GM12878 (cell line): ENCODE data around the gene EXD3. TPM values are rescaled to one million over a fixed set of nuclear protein-coding genes. Genes with fewer than 3 reads are reported as not detected.

ENCODE experiments used
- CBX5 ChIP-seq: sonication (generic); IDR thresholded peaks from 2 replicates; pipeline ENCODE4 v1.6.1; 2016; ENCODE audit warnings: low read depth, moderate library complexity, mild to moderate bottlenecking, inconsistent platforms
- CREM ChIP-seq: IDR thresholded peaks from 2 replicates; pipeline ENCODE4 v1.6.1; 2014; ENCODE audit warnings: antibody characterized with exemption, low read depth
- FOXK2 ChIP-seq: fragments of 450-650 bp; IDR thresholded peaks from 2 replicates; pipeline ENCODE4 v1.6.1; 2017; ENCODE audit warnings: mild to moderate bottlenecking, moderate library complexity
- FOXM1 ChIP-seq: IDR thresholded peaks from 2 replicates; pipeline ENCODE4 v1.6.1; 2012; ENCODE audit warnings: low read depth, mild to moderate bottlenecking, inconsistent platforms, low read length, moderate library complexity
- JUND ChIP-seq: IDR thresholded peaks from 2 replicates; pipeline ENCODE4 v1.6.1; 2012; ENCODE audit warnings: low read depth, mild to moderate bottlenecking, low read length, improper control_type of control experiment, moderate library complexity
- MAX ChIP-seq: IDR thresholded peaks from 2 replicates; pipeline ENCODE4 v1.6.1; 2012; ENCODE audit warnings: low read depth, low read length, improper control_type of control experiment
- MLLT1 ChIP-seq: fragments of 450-650 bp; IDR thresholded peaks from 2 replicates; pipeline ENCODE4 v1.6.1; 2016; ENCODE audit warnings: mild to moderate bottlenecking
- MYC ChIP-seq: IDR thresholded peaks from 2 replicates; pipeline ENCODE4 v1.6.1; 2011; ENCODE audit warnings: mild to moderate bottlenecking, low read length, moderate library complexity, inconsistent platforms; ENCODE audit not compliant: insufficient read depth, insufficient replicate concordance, insufficient read length, severe bottlenecking
- POLR2AphosphoS5 ChIP-seq: IDR thresholded peaks from 2 replicates; pipeline ENCODE4 v1.6.1; 2011; ENCODE audit warnings: mild to moderate bottlenecking, low read length, inconsistent platforms
- RELB ChIP-seq: fragments of 450-650 bp; IDR thresholded peaks from 2 replicates; pipeline ENCODE4 v1.6.1; 2017; ENCODE audit warnings: low read depth, mild to moderate bottlenecking, moderate library complexity
- SMC3 ChIP-seq: IDR thresholded peaks from 2 replicates; pipeline ENCODE4 v1.6.1; 2011; ENCODE audit warnings: low read length, improper control_type of control experiment, borderline replicate concordance
- SP1 ChIP-seq: IDR thresholded peaks from one replicate; pipeline ENCODE4 v1.6.1; 2011; ENCODE audit warnings: low read depth, low read length
- SREBF2 ChIP-seq: IDR thresholded peaks from 2 replicates; pipeline ENCODE4 v1.6.1; 2012; ENCODE audit warnings: mild to moderate bottlenecking, low read length
- STAT1 ChIP-seq: fragments of 450-650 bp; conservative IDR thresholded peaks from 2 replicates; pipeline ENCODE4 v1.6.1; 2014; ENCODE audit warnings: antibody characterized with exemption, mild to moderate bottlenecking
- TCF3 ChIP-seq: IDR thresholded peaks from 2 replicates; pipeline ENCODE4 v1.6.1; 2012; ENCODE audit warnings: low read depth, mild to moderate bottlenecking, low read length, borderline replicate concordance; ENCODE audit not compliant: insufficient read depth
- TCF7 ChIP-seq: IDR thresholded peaks from 2 replicates; pipeline ENCODE4 v1.6.1; 2014; ENCODE audit warnings: antibody characterized with exemption, borderline replicate concordance
- YBX1 ChIP-seq: fragments of 450-650 bp; IDR thresholded peaks from 2 replicates; pipeline ENCODE4 v1.6.1; 2016; ENCODE audit warnings: antibody characterized with exemption
- ZBTB40 ChIP-seq: fragments of 450-650 bp; IDR thresholded peaks from 2 replicates; pipeline ENCODE4 v1.6.1; 2016; ENCODE audit warnings: mild to moderate bottlenecking, moderate library complexity, borderline replicate concordance
- ZNF592 ChIP-seq: fragments of 450-650 bp; IDR thresholded peaks from 2 replicates; pipeline ENCODE4 v1.6.1; 2017; ENCODE audit warnings: mild to moderate bottlenecking, moderate library complexity
- polyA plus RNA-seq, 11 experiments: library from polyadenylated mRNA; depleted of rRNA in 4 of 11; unstranded in 6 of 11; stranded (reverse) in 5 of 11; fragments of >200 nt; fragmentation: Nextera tagmentation in 4 of 11; fragmentation: Illumina TruSeq in 1 of 11; extraction: Ambion mirVana in 4 of 11; extraction: Trizol in 1 of 11; gene quantifications; 1 replicate in 1 of 11; 2 replicates in 10 of 11; pipeline versions ENCODE4 v1.2.1 to v1.2.3, GENCODE V29; 2011 to 2016; ENCODE audit warnings: inconsistent platforms in 2 of 11, missing spikeins in 2 of 11, low read depth in 1 of 11
- total RNA-seq, 4 experiments: library from RNA; depleted of rRNA in 3 of 4; stranded (reverse); fragments of >200 nt in 3 of 4; fragmentation: Illumina TruSeq in 1 of 4; extraction: Trizol in 1 of 4; gene quantifications; 2 replicates each; pipeline versions ENCODE4 v1.2.1 to v1.2.3, GENCODE V29; 2013 to 2021

The EXD3 gene
- total and polyA plus RNA-seq, 10 of the 15 experiments (the other 5 are each of a cell fraction or from before 2014, with no cell fraction given): 0.21 to 7.1 (median 3.6) TPM

GRCh38 chr9:137459601-137460362 lies 36.8 kb upstream of the EXD3 start (continued):
- TF ChIP-seq ZNF592 (no peak), SMC3 (no peak), FOXM1 (no peak), TCF7 (no peak), CBX5 (no peak), YBX1 (no peak), MYC (no peak), STAT1 (0 out of 2 replicates have a peak, but pooled peaks have one; percentile 13), JUND (no peak), POLR2AphosphoS5 (no peak), MAX (no peak), ZBTB40 (peak; percentile 22; the same call in 1 of the 2 replicates), MLLT1 (no peak), SREBF2 (no peak), RELB (no peak), CREM (no peak), SP1 (no peak), TCF3 (no peak), FOXK2 (no peak)
